GM12878 (cell line): Measurements from ENCODE around the gene FGF12. TPM values are rescaled to one million over a fixed set of nuclear protein-coding genes. Genes with fewer than 3 reads are reported as not detected.

Experiments
- ATAC-seq: fragments of 200-7000 bp; cut with Tn5 transposase; 3 replicates; pipeline ENCODE4 v1.9.1; 2020; ENCODE audit warnings: mild to moderate bottlenecking, moderate library complexity
- BruUV-seq: library from RNA; stranded (reverse); fragments of 400-500 nt; replicated peaks from 2 replicates; lab custom pipeline; 2021; lab: Mats Ljungman, UMichigan
- CTCF ChIA-PET: fragments of 300-600 bp; sonication (Branson Sonifier 250); formaldehyde crosslinking; extraction: SDS; loops from one replicate; lab custom pipeline; 2021; ENCODE audit warnings: inconsistent platforms; lab: Yijun Ruan, JAX
- POLR2A ChIA-PET: fragments of 350-600 bp; formaldehyde crosslinking; extraction: SDS; loops from one replicate; lab custom pipeline; 2021; ENCODE audit warnings: inconsistent platforms; lab: Charles Lee
- RAD21 ChIA-PET: fragments of 300-600 bp; sonication (Branson Sonifier 250); formaldehyde crosslinking; loops from one replicate; lab custom pipeline; 2023; ENCODE audit warnings: antibody characterized with exemption; ENCODE audit not compliant: unreplicated experiment; lab: Charles Lee
- SMC1A ChIA-PET: fragments of 300-600 bp; sonication (Branson Sonifier 250); formaldehyde crosslinking; loops from one replicate; lab custom pipeline; 2023; ENCODE audit not compliant: unreplicated experiment, uncharacterized antibody; lab: Charles Lee
- DNase-seq: peaks from one replicate; pipeline ENCODE4 v3.0.0-alpha.2; 2011; ENCODE audit warnings: low read depth, low spot score
- FAIRE-seq: peaks from 3 replicates; lab custom pipeline; 2011; peaks lifted over from hg19 to GRCh38; lab: Jason Lieb, UNC
- H2AFZ ChIP-seq: 2 replicates; pipeline ENCODE4 v1.6.0; 2011; ENCODE audit warnings: low read depth, low read length, control low read depth; ENCODE audit not compliant: control insufficient read depth
- H3K27ac ChIP-seq: 2 replicates; pipeline ENCODE4 v1.5.1; 2011; ENCODE audit warnings: control low read depth; ENCODE audit not compliant: control insufficient read depth, insufficient read depth
- H3K27me3 ChIP-seq, 2 experiments: replicated peaks in 1 of 2; 2 replicates each; pipeline versions ENCODE4 v1.6.0 to v1.6.1; 2011; ENCODE audit warnings: low read length in 1 of 2; ENCODE audit not compliant: control insufficient read depth in 2 of 2, insufficient read depth in 2 of 2
- H3K36me3 ChIP-seq, 2 experiments: 2 replicates each; pipeline ENCODE4 v1.5.1; 2011; ENCODE audit warnings: low read length in 1 of 2; ENCODE audit not compliant: control insufficient read depth in 2 of 2, insufficient read depth in 2 of 2
- H3K4me1 ChIP-seq: 2 replicates; pipeline ENCODE4 v1.6.1; 2011; ENCODE audit warnings: mild to moderate bottlenecking, low read length, moderate library complexity, mixed read lengths; ENCODE audit not compliant: control insufficient read depth, insufficient read depth
- H3K4me2 ChIP-seq: 2 replicates; pipeline ENCODE4 v1.6.0; 2011; ENCODE audit warnings: control low read depth; ENCODE audit not compliant: control insufficient read depth, insufficient read depth
- H3K4me3 ChIP-seq: fragments of 200-600 bp; sonication (generic); 2 replicates; pipeline ENCODE4 v1.5.1; 2016
- H3K79me2 ChIP-seq: 2 replicates; pipeline ENCODE4 v1.6.0; 2011; ENCODE audit warnings: low read length; ENCODE audit not compliant: control insufficient read depth, insufficient read depth
- H3K9ac ChIP-seq: 2 replicates; pipeline ENCODE4 v1.8.0; 2011; ENCODE audit warnings: low read length, control low read depth, mixed read lengths; ENCODE audit not compliant: control insufficient read depth, insufficient read depth
- H3K9me3 ChIP-seq: replicated peaks from 3 replicates; pipeline ENCODE4 v1.5.1; 2011; ENCODE audit warnings: mild to moderate bottlenecking, low read length; ENCODE audit not compliant: control insufficient read depth, insufficient read depth
- H4K20me1 ChIP-seq: 2 replicates; pipeline ENCODE4 v1.6.0; 2011; ENCODE audit not compliant: control insufficient read depth, insufficient read depth
- ATF2 ChIP-seq: IDR thresholded peaks from 2 replicates; pipeline ENCODE4 v1.6.1; 2012; ENCODE audit warnings: low read length, inconsistent platforms
- ESRRA ChIP-seq: IDR thresholded peaks from 2 replicates; pipeline ENCODE4 v1.6.1; 2012; ENCODE audit warnings: mild to moderate bottlenecking, low read length, improper control_type of control experiment
- FOS ChIP-seq: IDR thresholded peaks from 3 replicates; pipeline ENCODE4 v1.6.1; 2011; ENCODE audit warnings: borderline replicate concordance; ENCODE audit not compliant: insufficient read length; ENCODE audit errors: extremely low read depth
- MXI1 ChIP-seq: fragments of 150-350 bp; IDR thresholded peaks from 2 replicates; pipeline ENCODE4 v1.6.1; 2011; ENCODE audit warnings: low read depth, mild to moderate bottlenecking, inconsistent platforms, low read length, improper control_type of control experiment
- NKRF ChIP-seq: fragments of 450-650 bp; conservative IDR thresholded peaks from 2 replicates; pipeline ENCODE4 v1.6.1; 2017; ENCODE audit warnings: mild to moderate bottlenecking, moderate library complexity
- PAX5 ChIP-seq: IDR thresholded peaks from 2 replicates; pipeline ENCODE4 v1.6.1; 2011; ENCODE audit warnings: low read depth, low read length, borderline replicate concordance
- RAD51 ChIP-seq: fragments of 450-650 bp; IDR thresholded peaks from 2 replicates; pipeline ENCODE4 v1.6.1; 2016; ENCODE audit warnings: moderate library complexity, mild to moderate bottlenecking, inconsistent platforms
- SIN3A ChIP-seq: IDR thresholded peaks from 2 replicates; pipeline ENCODE4 v1.6.1; 2012; ENCODE audit warnings: low read depth, low read length, improper control_type of control experiment
- SREBF1 ChIP-seq: IDR thresholded peaks from 2 replicates; pipeline ENCODE4 v1.6.1; 2012; ENCODE audit warnings: mild to moderate bottlenecking, low read length
- ZBTB33 ChIP-seq: fragments of 450-650 bp; IDR thresholded peaks from 2 replicates; pipeline ENCODE4 v1.6.1; 2017; ENCODE audit warnings: mild to moderate bottlenecking
- ZNF207 ChIP-seq: fragments of 450-650 bp; IDR thresholded peaks from 2 replicates; pipeline ENCODE4 v1.6.1; 2014; ENCODE audit warnings: antibody characterized with exemption, mild to moderate bottlenecking, borderline replicate concordance
- ZNF384 ChIP-seq: IDR thresholded peaks from 2 replicates; pipeline ENCODE4 v1.6.1; 2012; ENCODE audit warnings: low read depth, mild to moderate bottlenecking, low read length, improper control_type of control experiment, borderline replicate concordance
- WGBS: methylation state at CpG from one replicate; pipeline ENCODE4 v1.1.6; 2016; ENCODE audit warnings: low lambda C conversion rate; ENCODE audit not compliant: insufficient replicate concordance, insufficient coverage; ENCODE audit errors: missing lambda C conversion rate; 5-methylcytosine and 5-hydroxymethylcytosine counted together
- in situ Hi-C: fragments of 300-500 bp; cut with MboI; formaldehyde crosslinking; loops from 9 replicates; pipeline ENCODE4 v1.14.3; 2018; ENCODE audit warnings: mixed read lengths
- intact Hi-C: fragments of 100-400 bp; cut with micrococcal nuclease; formaldehyde crosslinking; loops from one replicate; pipeline ENCODE4 v1.14.2; 2022; ENCODE audit not compliant: unreplicated experiment
- polyA plus RNA-seq, 11 experiments: library from polyadenylated mRNA; depleted of rRNA in 4 of 11; unstranded in 6 of 11; stranded (reverse) in 5 of 11; fragments of >200 nt; fragmentation: Nextera tagmentation in 4 of 11; fragmentation: Illumina TruSeq in 1 of 11; extraction: Ambion mirVana in 4 of 11; extraction: Trizol in 1 of 11; gene quantifications; 1 replicate in 1 of 11; 2 replicates in 10 of 11; pipeline versions ENCODE4 v1.2.1 to v1.2.3, GENCODE V29; 2011 to 2016; ENCODE audit warnings: inconsistent platforms in 2 of 11, missing spikeins in 2 of 11, low read depth in 1 of 11
- total RNA-seq, 4 experiments: library from RNA; depleted of rRNA in 3 of 4; stranded (reverse); fragments of >200 nt in 3 of 4; fragmentation: Illumina TruSeq in 1 of 4; extraction: Trizol in 1 of 4; gene quantifications; 2 replicates each; pipeline versions ENCODE4 v1.2.1 to v1.2.3, GENCODE V29; 2013 to 2021
- TF ChIP-seq, protein P1 (sequence below): IDR thresholded peaks from 2 replicates; pipeline ENCODE4 v1.6.1; 2011; ENCODE audit warnings: low read depth, low read length, improper control_type of control experiment, borderline replicate concordance
- TF ChIP-seq, protein P2 (sequence below): IDR thresholded peaks from 2 replicates; pipeline ENCODE4 v1.6.1; 2011; ENCODE audit warnings: borderline replicate concordance, low read depth, mild to moderate bottlenecking, moderate library complexity, mixed read lengths, low read length; ENCODE audit not compliant: insufficient read depth; ENCODE audit errors: extremely low read length

The FGF12 gene
- total and polyA plus RNA-seq, 10 of the 15 experiments (the other 5 are each of a cell fraction or from before 2014, with no cell fraction given): 0.03 to 0.43 (median 0.13) TPM; not detected in 7

- TF ChIP-seq ATF2: no peak
- TF ChIP-seq MXI1: no peak
- no peak for TF ChIP-seq ESRRA
- TF ChIP-seq SIN3A: no peak
- TF ChIP-seq, protein P1, sequence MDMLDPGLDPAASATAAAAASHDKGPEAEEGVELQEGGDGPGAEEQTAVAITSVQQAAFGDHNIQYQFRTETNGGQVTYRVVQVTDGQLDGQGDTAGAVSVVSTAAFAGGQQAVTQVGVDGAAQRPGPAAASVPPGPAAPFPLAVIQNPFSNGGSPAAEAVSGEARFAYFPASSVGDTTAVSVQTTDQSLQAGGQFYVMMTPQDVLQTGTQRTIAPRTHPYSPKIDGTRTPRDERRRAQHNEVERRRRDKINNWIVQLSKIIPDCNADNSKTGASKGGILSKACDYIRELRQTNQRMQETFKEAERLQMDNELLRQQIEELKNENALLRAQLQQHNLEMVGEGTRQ: no peak
These were observed 453.7 kb downstream of the FGF12 start (continued) for GRCh38 chr3:192273697-192274010.

DNA sequence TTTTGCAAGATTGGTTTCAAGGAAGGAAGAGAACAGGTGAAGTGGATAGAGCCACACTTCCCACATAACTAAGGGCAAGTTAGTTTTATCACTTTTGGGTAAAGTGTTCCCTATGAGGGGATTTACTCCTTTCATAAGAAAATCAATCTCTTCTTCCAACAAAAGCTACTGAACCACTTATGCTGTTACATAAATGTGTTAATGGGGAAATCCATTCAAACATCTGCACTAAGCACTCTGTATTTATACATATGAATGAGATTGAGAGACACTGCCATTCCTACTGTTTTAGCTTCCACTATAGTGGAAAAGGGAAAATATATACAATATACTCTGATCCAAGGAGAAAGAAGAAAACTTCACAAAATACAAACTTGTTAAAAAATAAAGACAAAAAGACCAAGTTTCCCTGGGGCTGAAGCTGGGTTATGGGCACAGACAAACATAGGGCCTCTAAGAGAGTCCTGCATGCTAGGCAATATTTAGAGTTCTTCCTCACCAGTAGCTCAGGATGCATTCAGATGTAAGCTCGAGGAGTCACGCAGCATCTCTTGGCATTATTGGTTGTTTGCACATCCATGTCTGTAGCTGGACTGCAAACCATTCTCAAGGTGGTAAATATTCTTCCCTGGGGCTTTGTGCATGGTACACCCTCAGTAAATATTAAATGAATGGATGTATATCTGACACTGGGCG is 454.2 kb downstream of the FGF12 start:
- ATAC-seq (no peak), DNase-seq (no peak), FAIRE-seq (no peak)
- POLR2A ChIA-PET: no interaction called here
- Histone ChIP-seq H2AFZ (no peak overlapping the region), H3K9ac (no peak overlapping the region), H3K27me3 (no peaks in the 10 kb centered on the region; a peak in 1 of 4 replicates), H4K20me1 (no peaks in the 10 kb centered on the region), H3K27ac (no peak overlapping the region), H3K4me3 (no peak overlapping the region), H3K9me3 (no peaks in the 10 kb centered on the region), H3K4me2 (no peak overlapping the region), H3K79me2 (no peaks in the 10 kb centered on the region), H3K4me1 (no peaks in the 10 kb centered on the region), H3K36me3 (no peaks in the 10 kb centered on the region)
- no TSS peak for BruUV-seq
- CTCF ChIA-PET: no interaction called here
- intact Hi-C loops (no loop called here), in situ Hi-C loops (no loop called here)
- RAD21 ChIA-PET: no interaction called here
- SMC1A ChIA-PET: no interaction called here
- 22% methylated on average over 3 of the region's 3 CpGs for WGBS
- TF ChIP-seq NKRF (no peak), SREBF1 (no peak), RAD51 (no peak), PAX5 (no peak), ZNF384 (no peak), FOS (no peak), ZBTB33 (no peak), ZNF207 (no peak)
- TF ChIP-seq, protein P1: no peak
- TF ChIP-seq, protein P2, sequence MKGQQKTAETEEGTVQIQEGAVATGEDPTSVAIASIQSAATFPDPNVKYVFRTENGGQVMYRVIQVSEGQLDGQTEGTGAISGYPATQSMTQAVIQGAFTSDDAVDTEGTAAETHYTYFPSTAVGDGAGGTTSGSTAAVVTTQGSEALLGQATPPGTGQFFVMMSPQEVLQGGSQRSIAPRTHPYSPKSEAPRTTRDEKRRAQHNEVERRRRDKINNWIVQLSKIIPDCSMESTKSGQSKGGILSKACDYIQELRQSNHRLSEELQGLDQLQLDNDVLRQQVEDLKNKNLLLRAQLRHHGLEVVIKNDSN: no peak
